ENCODE measurements around the gene DNM1.
"Not testable (repeated sequence)": the region's sequence is repeated elsewhere in the genome, so short reads cannot be mapped to it uniquely, and the experiment has no call there.

The DNM1 gene

DNA sequence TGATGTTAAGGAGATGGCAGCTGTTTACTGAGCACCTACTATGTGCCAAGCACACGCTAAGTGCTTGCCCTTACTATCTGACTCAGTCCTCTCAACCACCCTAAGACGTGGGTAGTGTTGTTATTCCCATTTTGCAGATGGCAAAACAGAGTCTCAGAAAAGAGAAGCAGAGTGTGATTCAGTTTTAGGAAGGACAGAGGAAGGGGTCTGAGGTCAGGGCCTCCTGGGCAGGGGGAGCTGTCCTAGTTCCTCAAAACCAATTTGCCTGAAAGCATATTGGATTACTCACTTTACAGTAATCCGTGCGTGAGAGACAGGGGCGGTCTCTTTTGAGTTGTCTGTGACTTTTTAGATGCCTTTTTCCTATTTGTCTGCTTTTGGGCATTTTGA is 23.2 kb downstream of the DNM1 start:
- FAIRE-seq = no peak

DNA sequence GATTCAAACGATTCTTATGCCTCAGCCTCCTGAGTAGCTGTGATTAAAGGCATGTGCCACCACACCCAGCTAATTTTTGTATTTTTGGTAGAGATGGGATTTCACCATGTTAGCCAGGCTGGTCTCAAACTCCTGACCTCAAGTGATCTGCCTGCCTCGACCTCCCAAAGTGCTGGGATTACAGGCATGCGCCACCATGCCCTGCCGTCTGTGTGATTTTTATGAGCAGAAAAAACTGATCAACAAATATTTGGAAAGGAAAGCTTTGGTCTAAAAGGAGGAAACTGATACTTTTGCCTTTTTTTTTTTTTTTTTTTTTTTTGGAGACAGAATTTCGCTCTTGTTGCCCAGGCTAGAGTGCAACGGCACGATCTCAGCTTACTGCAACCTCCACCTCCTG is 27.7 kb downstream of the DNM1 start:
- not testable (repeated sequence) for FAIRE-seq

DNA sequence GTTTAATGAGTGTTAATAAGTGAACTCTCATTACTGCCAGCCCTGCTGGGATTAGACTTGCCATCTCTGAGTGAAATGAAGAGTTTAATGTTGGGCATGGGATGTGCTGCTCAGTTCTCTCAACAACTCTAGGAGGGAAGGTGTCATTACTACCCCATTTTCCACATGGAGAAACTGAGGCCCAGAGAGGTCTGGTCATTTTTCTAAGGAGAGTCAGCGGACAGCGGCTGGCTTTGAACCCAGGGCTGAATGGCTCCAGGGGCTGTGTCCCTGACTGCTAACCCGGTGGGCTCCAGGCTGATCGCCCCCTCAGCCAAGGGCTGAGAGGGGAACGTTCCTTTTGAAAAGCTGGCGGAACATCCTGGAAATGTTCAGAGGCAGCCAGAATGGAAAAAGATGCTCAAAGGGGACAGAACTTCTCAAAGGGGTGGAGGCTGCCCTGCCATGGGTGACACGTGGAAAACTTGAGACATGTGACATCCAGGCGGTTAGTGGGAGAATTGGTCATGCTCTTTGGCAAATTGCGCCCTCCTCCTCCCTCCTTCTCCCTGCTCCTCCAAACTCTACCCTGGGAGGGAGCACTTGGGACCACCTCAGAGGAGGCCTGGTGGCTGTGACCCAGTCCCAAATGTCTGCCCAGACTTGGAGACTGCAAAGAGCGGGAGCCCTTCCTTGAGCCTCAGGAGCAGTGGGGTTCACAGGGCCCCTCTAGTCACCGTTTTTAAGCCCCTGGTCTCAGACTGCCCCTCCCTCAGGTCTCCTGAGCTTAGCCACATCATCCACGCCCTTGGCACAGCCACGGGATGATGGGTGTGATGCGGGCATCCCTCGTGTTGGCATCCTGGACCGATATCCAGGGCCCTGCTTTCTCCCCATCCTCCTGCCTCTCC is 28.7 kb downstream of the DNM1 start:
- FAIRE-seq = no peak

DNA sequence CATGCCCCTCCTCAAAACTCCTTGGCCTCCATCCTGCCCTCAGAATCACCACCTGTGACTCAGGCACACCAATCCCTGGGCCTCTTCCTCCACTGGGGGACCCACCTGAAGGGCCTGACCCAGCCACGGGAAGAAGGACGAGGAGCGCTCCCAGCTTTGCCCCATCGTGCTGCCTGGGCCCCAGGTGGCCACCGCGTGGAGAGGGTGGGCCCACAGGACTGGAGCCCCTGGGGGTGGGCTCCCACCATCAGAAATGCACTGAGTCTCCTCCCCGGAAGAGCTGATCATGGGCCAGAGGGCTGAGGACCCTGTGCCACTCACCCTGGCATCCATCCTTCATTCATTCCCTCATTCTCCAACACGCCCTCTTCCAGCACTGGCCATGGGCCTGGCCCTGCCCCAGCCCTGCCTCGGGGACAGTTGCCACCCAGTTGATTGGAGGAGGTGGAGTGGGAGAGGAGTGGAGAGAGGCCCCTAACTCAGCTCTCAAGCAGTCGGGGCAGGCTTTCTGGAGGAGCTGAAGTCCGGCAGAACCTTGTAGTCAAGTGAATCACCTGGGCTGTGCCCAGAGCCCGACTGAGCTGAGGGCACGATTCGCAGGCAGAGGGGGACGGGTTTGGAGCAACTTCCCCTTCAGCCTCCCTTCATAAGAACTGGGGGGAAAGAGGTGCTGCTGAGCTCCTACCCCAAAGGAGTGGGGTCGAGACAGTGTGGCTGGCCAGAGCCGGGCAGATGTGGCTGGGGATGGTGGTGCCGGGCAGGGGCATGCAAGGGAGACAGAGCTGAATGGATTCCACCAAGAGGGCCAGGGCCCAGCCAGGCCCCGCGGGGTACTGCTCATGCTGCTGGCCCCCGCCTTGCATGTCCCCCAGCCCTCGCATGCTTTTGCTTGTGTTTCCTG is 29.6 kb downstream of the DNM1 start:
- FAIRE-seq = no peak

DNA sequence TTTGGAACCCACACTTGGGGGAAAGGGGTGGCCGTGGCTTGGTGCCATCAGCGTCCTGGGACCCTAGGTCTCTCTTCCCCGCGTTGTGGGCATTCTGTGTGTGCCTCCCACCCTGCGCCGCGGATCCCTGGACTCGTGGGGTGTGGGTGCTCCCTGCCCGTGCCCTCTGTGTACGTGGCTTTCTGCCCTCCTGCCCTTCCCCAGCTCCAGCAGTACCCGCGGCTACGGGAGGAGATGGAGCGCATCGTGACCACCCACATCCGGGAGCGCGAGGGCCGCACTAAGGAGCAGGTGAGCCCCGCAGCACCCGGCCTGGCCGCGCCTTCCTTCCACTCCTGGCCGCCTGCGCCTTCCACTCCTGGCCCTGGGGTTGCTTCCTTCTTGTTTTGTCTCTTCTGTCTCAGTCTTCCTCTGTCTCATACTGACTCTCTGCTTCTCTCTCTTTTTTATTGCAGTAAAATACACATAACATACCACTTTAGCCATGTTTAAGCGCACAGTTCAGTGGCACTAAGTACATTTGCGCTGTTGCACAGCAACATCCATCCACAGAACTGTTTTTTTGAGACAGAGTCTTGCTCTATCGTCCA is 30.7 kb downstream of the DNM1 start:
- FAIRE-seq = no peak

DNA sequence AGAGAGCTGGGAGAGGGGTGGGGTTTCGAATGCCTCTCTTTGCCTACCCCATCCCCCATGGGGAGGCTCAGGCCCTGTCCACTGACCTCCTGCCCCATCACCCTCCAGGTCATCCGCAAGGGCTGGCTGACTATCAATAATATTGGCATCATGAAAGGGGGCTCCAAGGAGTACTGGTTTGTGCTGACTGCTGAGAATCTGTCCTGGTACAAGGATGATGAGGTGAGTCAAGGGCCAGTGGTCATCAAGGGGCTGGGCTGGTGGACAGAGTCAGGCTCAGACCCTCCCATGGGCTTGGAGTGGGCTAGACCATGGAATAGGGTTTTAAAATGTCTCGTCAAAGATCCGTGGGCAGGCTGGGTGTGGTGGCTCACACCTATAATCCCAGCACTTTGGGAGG is 38.9 kb downstream of the DNM1 start:
- FAIRE-seq = no peak

DNA sequence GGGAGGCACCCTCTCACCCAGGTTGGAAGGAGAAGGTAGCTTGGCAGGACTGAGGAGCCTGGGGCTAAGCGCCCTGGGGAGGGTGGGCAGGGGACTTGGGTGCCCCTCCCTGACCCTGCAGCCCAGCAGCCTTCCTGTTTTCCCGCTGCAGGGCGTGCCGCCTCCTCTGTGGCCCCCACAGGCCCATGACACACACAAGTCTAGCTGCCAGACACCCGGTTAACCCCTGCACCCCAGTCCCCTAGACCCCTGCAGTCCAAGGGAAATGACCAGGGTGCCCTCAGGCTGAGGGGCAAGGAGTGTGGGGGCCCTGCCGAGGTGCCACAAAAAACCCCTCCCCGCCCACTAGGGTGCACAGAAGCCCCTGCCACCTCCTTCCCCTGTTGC is 39.6 kb downstream of the DNM1 start:
- FAIRE-seq = no peak

DNA sequence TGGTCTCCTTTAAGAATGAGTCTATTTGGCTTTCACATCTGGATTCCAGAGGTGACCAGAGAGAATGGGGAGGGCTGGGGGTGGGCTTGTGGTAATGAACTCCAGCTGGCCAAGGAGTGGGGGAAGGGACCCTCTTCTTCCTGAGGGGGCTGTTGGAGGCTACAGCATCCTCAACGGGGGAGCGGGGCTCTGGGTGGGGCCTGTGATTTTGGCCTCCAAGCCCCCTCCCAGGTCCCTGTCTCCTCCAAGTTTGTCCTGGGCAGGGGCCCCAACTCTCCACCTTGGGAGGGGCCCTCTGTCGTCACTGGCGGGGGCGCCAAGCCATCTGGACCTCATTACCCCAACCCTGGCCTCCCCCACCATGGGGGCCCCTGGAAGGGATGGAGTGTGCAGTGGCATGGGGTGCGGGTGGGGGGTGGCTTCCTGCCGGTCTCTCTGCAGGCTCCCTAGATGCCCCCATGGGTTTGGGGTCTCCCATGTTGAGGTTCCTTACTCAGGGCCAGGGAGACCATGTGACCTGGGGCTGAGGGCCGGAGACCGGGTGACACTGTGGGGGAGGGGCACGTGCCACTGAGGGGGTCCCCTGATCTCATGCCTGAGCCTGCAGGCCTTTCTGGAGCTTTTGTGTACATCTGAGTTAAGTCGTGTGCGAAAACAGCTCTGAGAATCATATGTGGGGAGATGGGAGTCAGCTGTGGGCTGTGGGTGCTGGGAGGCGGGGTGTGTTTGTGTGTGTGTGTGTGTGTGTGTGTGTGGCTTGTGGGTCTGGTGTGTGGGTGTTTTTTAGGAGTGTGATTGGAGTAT is 40.2 kb downstream of the DNM1 start:
- no peak for FAIRE-seq

DNA sequence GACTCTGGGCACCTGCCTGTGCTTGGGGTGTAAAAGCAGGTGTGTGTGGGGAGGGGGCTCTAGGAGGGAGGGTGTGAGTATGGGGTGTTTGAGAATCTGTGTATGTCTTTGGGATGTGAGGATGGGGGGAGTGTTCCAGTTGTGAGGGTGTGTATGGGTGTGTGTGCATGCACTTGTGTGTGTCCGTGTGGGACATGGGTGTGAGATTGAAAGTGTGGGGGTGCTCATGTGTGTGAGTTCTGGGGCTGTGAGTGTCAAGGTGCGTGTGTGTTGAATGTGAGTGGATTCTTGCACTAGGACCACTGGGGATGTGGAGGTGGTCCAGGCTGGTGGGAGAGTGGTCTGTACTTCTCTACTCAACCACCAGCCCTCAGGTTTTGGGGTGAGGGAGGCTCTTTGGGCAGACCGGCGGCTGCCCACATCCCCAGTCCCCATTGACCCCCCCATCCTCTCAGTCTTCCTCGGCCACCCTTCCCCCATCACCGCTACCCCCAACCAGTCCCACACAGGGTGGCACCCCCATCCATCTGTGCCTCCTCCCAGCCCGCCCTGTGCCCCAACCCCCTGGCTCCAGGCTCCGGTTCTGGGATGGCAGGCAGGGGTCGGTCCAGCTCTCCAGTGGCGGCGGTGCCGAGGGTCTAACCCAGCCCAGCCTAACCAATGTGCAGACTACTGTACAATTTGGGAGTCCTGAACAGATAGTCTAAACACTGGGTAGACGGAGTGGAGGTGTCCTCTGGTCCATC is 41.1 kb downstream of the DNM1 start:
- no peak for FAIRE-seq

DNA sequence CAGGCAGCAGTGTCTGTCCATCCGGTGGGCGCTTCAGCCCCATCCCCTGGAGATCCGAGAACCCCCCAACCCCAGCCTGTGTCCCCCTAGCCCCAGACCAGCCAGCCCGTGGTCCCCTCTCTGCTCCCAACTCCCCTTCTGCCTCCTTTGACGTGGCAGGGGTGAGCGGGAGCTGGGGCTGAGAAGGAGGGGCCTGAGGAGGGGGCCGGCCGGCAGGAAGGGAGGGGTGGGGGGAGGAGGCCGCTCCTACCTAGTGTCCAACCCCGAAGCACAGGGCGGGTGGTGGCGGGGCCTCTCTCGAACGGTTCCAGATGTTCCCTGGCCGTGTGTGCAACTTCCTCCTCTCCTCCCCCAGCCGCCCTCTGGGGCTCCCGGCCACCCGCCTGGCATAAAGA is 41.7 kb downstream of the DNM1 start:
- no peak for FAIRE-seq

DNA sequence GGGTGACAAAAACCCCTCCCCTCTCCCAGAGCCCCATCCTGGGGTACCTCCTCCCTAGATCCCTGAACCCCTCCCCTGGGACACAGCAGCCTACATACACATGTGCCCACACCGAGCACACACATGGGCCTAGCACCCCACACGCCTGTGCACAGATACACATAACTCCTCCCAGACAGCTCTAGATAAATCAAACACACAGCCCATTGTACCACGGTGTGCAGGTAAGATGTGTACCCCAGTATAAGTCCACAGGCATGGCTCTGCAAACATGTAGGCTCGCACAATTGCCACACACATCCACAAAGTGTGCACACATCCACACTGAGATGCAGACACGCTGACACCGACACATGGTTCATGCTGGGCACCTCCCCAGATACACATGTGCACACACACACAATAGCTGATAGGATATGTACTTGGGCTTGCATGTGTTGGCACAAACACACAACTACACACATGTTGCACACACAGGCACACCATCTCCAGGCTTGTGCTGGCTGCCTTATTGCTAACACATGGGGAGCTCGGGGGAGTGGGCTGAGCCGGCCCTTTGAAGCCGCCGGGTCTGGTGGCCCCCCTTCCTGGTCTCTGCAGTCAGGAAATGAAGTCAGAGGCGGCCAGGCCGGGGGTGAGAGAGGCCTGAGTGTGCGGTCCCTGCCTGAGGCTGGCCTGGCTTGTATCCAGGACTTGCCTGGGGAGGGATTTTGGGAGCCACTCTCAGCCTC is 42.4 kb downstream of the DNM1 start:
- no peak for FAIRE-seq

DNA sequence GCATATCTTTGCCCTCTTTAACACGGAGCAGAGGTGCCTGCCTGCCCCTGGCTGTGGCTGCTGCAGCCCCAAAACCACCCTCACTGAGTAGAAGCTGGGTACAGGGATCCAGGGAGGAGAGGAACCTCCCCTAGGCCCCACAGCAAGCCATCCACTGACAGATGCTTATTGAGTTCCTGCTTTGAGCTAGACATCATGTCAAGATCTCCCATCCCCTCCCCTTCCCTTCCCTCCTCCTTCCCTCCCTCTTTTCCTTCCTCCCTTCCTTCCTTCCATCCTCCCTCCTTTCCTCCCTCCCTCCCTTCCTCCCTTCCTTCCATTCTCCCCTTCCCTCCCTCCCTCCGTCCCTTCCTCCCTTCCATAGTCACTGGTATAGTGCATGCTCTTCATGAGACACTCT is 43.3 kb downstream of the DNM1 start:
- FAIRE-seq = no peak

DNA sequence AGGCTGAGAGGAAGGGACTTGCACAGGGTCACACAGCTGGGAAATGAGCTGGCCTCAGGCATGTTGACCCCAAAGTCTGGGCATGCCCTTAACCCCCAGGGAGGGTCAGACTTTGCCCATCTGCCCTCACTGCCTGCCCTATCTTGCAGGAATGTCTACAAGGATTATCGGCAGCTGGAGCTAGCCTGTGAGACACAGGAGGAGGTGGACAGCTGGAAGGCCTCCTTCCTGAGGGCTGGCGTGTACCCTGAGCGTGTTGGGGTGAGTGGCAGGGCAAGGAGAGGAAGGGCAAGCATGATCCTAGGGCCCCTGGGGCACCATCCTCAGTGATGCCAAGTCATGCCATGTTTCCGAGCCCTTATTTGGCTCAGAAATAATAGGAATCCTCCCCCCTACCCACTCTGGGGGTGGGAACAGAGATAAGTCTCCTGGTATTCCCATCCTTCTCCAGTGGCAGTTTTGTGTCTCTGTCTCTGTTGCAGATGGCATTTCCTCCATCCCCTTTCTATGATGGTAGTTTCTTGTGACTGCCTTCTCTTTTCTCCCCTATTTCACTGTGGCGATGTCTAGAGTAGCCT is 44.1 kb downstream of the DNM1 start:
- no peak for FAIRE-seq

DNA sequence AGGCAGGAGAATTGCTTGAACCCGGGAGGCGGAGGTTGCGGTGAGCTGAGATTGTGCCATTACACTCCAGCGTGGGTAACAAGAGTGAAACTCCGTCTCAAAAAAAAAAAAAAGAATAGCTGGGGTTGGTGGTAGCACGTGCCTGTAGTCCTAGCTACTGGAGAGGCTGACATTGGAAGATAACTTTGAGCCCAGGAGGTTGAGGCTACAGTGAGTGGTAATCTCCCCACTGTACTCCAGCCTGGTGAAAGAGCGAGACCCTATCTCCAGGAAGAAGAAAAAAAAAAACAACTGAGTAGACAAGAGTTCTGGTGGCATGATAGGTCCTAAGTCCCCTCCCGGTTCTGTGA is 46.4 kb downstream of the DNM1 start:
- no peak for FAIRE-seq

DNA sequence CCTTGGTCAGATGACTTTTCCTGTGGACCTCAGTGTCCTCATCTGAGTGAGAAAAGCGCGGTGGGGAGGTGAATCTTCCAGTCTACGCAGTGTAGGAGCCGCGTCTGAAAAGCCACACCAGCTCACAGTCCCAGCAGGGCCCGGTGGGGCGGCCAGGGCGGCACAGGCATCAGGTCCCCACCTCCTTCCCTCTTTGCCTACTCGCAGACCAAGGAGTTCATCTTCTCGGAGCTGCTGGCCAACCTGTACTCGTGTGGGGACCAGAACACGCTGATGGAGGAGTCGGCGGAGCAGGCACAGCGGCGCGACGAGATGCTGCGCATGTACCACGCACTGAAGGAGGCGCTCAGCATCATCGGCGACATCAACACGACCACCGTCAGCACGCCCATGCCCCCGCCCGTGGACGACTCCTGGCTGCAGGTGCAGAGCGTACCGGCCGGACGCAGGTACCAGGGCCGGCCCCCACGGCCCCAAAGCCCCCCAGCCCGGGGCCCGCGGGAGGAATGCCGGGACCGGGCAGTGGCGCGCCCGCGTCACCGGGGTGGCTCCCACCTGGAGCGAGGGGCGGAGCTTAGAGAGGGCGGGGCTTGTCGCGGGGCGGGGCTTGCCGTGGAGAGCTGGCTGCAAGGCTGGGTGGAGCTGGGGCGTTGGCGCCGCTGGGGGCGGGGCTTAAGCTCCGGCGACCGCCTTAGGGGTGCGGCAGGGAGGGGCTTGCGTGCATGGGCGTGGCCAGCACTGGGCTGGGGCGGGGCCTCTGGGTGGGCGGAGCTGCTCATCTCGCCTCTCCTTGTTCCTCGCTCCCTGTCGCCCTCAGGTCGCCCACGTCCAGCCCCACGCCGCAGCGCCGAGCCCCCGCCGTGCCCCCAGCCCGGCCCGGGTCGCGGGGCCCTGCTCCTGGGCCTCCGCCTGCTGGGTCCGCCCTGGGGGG is 47.0 kb downstream of the DNM1 start:
- FAIRE-seq = no peak

DNA sequence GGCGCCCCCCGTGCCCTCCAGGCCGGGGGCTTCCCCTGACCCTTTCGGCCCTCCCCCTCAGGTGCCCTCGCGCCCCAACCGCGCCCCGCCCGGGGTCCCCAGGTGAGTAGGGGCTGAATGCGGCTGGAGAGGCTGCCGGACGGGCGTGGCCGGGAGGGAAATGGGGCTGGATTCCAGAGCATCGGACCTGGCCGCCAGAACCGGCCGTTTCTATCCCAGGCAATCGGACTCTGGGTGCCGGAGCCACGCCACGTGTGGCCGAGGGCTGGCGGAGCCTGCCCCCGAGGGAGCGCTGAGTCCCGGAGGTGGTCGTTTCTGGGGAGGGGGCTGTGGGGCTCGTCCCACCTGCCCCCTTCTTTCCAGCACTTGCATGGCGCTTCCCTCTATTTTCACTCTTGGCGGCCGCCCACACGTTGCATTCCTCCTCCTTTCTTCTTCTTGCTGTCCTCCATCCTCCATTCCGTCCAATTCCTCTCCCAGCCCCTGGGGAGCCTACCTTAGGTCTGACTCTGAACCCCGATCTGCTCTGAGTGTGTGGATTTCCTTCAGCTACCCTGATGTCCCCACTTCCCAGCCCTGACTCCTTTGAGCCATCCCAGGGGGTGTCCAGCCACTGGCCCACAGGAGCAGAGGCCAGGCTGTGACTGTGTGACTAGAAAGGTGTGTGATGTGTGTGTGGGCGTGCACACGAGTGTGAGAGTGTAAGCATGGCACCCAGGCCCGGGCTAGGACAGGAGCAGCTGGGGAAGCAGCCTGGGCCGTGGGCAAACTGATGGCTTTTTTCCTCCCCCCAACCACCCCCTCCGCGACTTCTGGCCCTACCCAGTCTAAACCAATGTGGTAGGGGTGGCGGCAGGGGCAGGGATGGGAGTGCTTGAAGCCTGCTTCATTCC is 47.9 kb downstream of the DNM1 start:
- no peak for FAIRE-seq

DNA sequence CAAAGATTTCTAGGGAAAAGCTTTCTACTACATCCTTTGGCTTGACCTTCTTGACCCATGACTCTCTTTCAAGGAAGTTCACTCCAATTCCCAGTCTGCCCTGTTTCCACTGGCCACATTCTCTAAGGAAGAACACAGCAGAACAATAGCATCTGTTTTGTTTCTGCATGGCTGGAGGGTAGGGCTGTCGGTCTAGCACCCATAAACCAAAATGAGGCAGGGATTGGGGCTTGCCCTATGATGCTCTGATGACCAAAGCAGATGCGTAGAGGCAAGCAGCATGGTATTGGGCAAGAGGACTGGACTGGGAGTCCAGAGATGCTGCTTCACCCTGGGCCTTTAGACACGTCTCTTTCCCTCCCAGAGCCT is 48.5 kb downstream of the DNM1 start:
- FAIRE-seq = no peak

DNA sequence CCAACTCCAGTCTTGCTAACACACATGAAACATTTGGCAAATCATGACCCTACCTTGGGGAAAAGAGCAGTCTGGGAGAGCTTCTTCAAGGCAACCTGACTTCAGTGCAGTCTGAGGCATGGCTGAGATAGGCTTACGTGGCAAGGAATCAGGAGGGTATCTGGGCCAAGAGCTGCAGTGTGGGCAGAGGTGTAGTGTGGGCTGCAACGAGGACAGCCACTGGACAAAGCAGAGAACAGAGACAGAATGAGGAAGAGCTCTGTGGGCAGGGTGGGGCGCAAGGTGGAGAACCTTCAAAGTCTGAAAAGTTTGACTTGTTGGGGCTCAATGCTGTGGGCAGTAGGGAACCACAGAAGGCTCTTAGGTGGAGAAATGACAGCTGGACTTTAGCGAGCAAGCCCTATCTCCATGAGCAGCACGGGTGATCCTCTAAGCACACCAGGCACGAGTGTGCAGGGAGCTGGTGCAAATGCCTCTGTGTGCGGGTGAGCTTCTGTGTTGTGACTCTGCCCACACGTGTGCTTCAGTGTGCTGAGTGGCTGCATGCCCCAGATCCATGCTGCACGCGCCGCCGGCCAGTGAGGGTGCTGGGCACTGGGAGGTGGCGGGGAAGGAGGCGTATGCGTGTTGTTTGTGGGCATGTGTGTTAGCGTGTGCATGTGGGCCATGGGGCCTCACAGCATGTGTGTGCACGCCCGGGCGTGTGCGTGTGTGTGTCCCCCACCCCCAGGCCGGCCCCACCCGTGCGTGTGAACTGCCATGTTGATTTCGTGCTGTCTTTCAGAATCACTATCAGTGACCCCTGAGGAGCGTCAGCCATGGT is 49.3 kb downstream of the DNM1 start:
- no peak for FAIRE-seq
